GM12891 (cell line): ENCODE results near the gene ADGRF1.

Source experiments
- DNase-seq: peaks from one replicate; pipeline ENCODE4 v3.0.0; 2011; ENCODE audit warnings: low spot score; ENCODE audit not compliant: insufficient read length
- FAIRE-seq: peaks from 2 replicates; lab custom pipeline; 2011; peaks lifted over from hg19 to GRCh38; lab: Jason Lieb, UNC
- PAX5 ChIP-seq: IDR thresholded peaks from 2 replicates; pipeline ENCODE4 v1.6.1; 2011; ENCODE audit warnings: low read length, moderate library complexity, mild to moderate bottlenecking; ENCODE audit not compliant: insufficient read depth, severe bottlenecking
- POLR2A ChIP-seq: IDR thresholded peaks from 2 replicates; pipeline ENCODE4 v1.6.1; 2011; ENCODE audit warnings: low read depth, low read length, control low read depth
- POLR2AphosphoS5 ChIP-seq: IDR thresholded peaks from 2 replicates; pipeline ENCODE4 v1.6.1; 2011; ENCODE audit warnings: low read depth, low read length, control low read depth
- POU2F2 ChIP-seq: IDR thresholded peaks from 2 replicates; pipeline ENCODE4 v1.6.1; 2011; ENCODE audit warnings: low read depth, mild to moderate bottlenecking, control low read depth, low read length, moderate library complexity
- SPI1 ChIP-seq: IDR thresholded peaks from 2 replicates; pipeline ENCODE4 v1.6.1; 2011; ENCODE audit warnings: low read depth, low read length, control low read depth
- TAF1 ChIP-seq: IDR thresholded peaks from 2 replicates; pipeline ENCODE4 v1.6.1; 2011; ENCODE audit warnings: low read depth, low read length, control low read depth

ADGRF1 gene

GRCh38 chr6:46948699-46949098, 93.4 kb downstream of the ADGRF1 start:
- FAIRE-seq = no peak
- TF ChIP-seq TAF1 (no peak), PAX5 (no peak), POLR2AphosphoS5 (no peak), POLR2A (no peak), SPI1 (no peak), POU2F2 (no peak)

More at GRCh38 chr6:46948699-46949098, 93.4 kb downstream of the ADGRF1 start:
- no peak for DNase-seq
